NCI-H748 (cell line): Measurements from ENCODE around the gene CSTF1.
"Not testable (repeated sequence)": the region's sequence is repeated elsewhere in the genome, so short reads cannot be mapped to it uniquely, and the experiment has no call there.

ENCODE experiments used
- DNase-seq: peaks from one replicate; lab custom pipeline; 2025; ENCODE audit not compliant: unreplicated experiment; lab: John Stamatoyannopoulos, UW

The CSTF1 gene

GRCh38 chr20:56403465-56403864, 11.0 kb downstream of the CSTF1 start:
- DNase-seq, result no peak

GRCh38 chr20:56405356-56405755, 12.9 kb downstream of the CSTF1 start:
- not testable (repeated sequence) for DNase-seq

- DNase-seq, result no peak
Measured at GRCh38 chr20:56406910-56407309, 14.5 kb downstream of the CSTF1 start.

GRCh38 chr20:56409521-56409920, 17.1 kb downstream of the CSTF1 start:
- no peak for DNase-seq

GRCh38 chr20:56409956-56410355, 17.5 kb downstream of the CSTF1 start:
- no peak for DNase-seq

- not testable (repeated sequence) for DNase-seq
Measured at GRCh38 chr20:56411287-56411686, 18.8 kb downstream of the CSTF1 start.

GRCh38 chr20:56411759-56412472, 19.5 kb downstream of the CSTF1 start, which contains the start of gene CASS4:
TSS of gene CASS4 (plus strand) at chr20:56412260. CDS start at chr20:56412459, 199 bp downstream.
- no peak for DNase-seq

- no peak for DNase-seq
Measured at GRCh38 chr20:56412473-56412790, 20.0 kb downstream of the CSTF1 start.

- DNase-seq, result no peak
Measured at GRCh38 chr20:56412949-56413348, 20.5 kb downstream of the CSTF1 start.

- DNase-seq, result no peak
Measured at GRCh38 chr20:56414842-56415765, 22.7 kb downstream of the CSTF1 start.

GRCh38 chr20:56417402-56417801, 25.0 kb downstream of the CSTF1 start:
- no peak for DNase-seq

- DNase-seq, result no peak
Measured at GRCh38 chr20:56417911-56418310, 25.5 kb downstream of the CSTF1 start.

GRCh38 chr20:56418385-56418861, 26.0 kb downstream of the CSTF1 start:
- DNase-seq, result no peak

GRCh38 chr20:56420028-56420427, 27.6 kb downstream of the CSTF1 start:
- no peak for DNase-seq

- DNase-seq, result no peak
Measured at GRCh38 chr20:56420940-56421688, 28.7 kb downstream of the CSTF1 start.

- DNase-seq, result no peak
Measured at GRCh38 chr20:56422076-56422823, 29.8 kb downstream of the CSTF1 start.

GRCh38 chr20:56422824-56423189, 30.4 kb downstream of the CSTF1 start:
- no peak for DNase-seq

GRCh38 chr20:56423211-56423610, 30.8 kb downstream of the CSTF1 start:
- no peak for DNase-seq

- no peak for DNase-seq
Measured at GRCh38 chr20:56423886-56424285, 31.4 kb downstream of the CSTF1 start.

GRCh38 chr20:56424931-56425330, 32.5 kb downstream of the CSTF1 start:
- DNase-seq, result no peak

- no peak for DNase-seq
Measured at GRCh38 chr20:56426026-56426425, 33.6 kb downstream of the CSTF1 start.
